CD4-positive, CD25-positive, alpha-beta regulatory T cell (primary cell): ENCODE data around the gene APOL3. TPM values are rescaled to one million over a fixed set of nuclear protein-coding genes. Genes with fewer than 3 reads are reported as not detected.
"Not testable (repeated sequence)": the region's sequence is repeated elsewhere in the genome, so short reads cannot be mapped to it uniquely, and the experiment has no call there.

Source experiments
- ATAC-seq, 2 donors: fragments of 150-1000 bp; cut with Tn5 transposase; one replicate each; pipeline ENCODE4 v1.10.0; 2021; ENCODE audit warnings: low read depth in 2 of 2, moderate number of reproducible peaks in 2 of 2, moderate library complexity in 1 of 2
- DNase-seq, 3 donors: peaks; one replicate each; pipeline versions ENCODE4 v3.0.0 to v3.0.0-alpha.2; 2012 to 2022; ENCODE audit warnings: mixed read lengths in 1 of 3
- H3K27ac ChIP-seq: one replicate; pipeline ENCODE4 v1.7.0; 2013; ENCODE audit warnings: mild to moderate bottlenecking, low read length; ENCODE audit not compliant: insufficient read depth, poor library complexity, severe bottlenecking
- H3K27me3 ChIP-seq: one replicate; pipeline ENCODE4 v1.7.0; 2013; ENCODE audit warnings: low read length; ENCODE audit not compliant: control insufficient read depth, insufficient read depth
- H3K36me3 ChIP-seq: one replicate; pipeline ENCODE4 v1.7.0; 2013; ENCODE audit warnings: mild to moderate bottlenecking, low read length, moderate library complexity; ENCODE audit not compliant: control insufficient read depth, insufficient read depth
- H3K4me1 ChIP-seq: 2 replicates; pipeline ENCODE4 v1.7.0; 2013; ENCODE audit warnings: mild to moderate bottlenecking, low read length; ENCODE audit not compliant: insufficient read depth, control insufficient read depth, poor library complexity, severe bottlenecking
- H3K4me3 ChIP-seq: one replicate; pipeline ENCODE4 v1.7.0; 2013; ENCODE audit warnings: low read depth, mild to moderate bottlenecking, low read length, moderate library complexity
- H3K9me3 ChIP-seq, 2 experiments: 1 replicate in 1 of 2; 2 replicates in 1 of 2; pipeline ENCODE4 v1.7.0; 2013; ENCODE audit warnings: low read length in 2 of 2, mild to moderate bottlenecking in 1 of 2, moderate library complexity in 1 of 2; ENCODE audit not compliant: control insufficient read depth in 2 of 2
- H3K27ac Mint-ChIP-seq, 3 donors: one replicate each; pipeline ENCODE4 v1.8.0; 2020 to 2022; ENCODE audit warnings: mild to moderate bottlenecking in 3 of 3, mixed read lengths in 3 of 3, moderate library complexity in 2 of 3
- H3K27me3 Mint-ChIP-seq: one replicate; pipeline ENCODE4 v1.8.0; 2022; ENCODE audit warnings: mild to moderate bottlenecking, mixed read lengths
- H3K36me3 Mint-ChIP-seq: one replicate; pipeline ENCODE4 v1.8.0; 2020; ENCODE audit warnings: mixed read lengths
- H3K4me1 Mint-ChIP-seq, 4 donors: one replicate each; pipeline ENCODE4 v1.8.0; 2020 to 2022; ENCODE audit warnings: mixed read lengths in 4 of 4, mild to moderate bottlenecking in 1 of 4
- H3K4me3 Mint-ChIP-seq, 4 donors: one replicate each; pipeline ENCODE4 v1.8.0; 2020 to 2022; ENCODE audit warnings: mild to moderate bottlenecking in 4 of 4, mixed read lengths in 4 of 4, moderate library complexity in 3 of 4
- H3K9me3 Mint-ChIP-seq, 7 donors: one replicate each; pipeline ENCODE4 v1.8.0; 2020 to 2022; ENCODE audit warnings: mixed read lengths in 7 of 7, mild to moderate bottlenecking in 3 of 7, moderate library complexity in 2 of 7
- polyA plus RNA-seq, 4 donors: library from polyadenylated mRNA; unstranded; fragments of 300-500 nt; fragmentation: Illumina TruSeq; gene quantifications; one replicate each; pipeline ENCODE4 v1.2.3, GENCODE V29; 2021
- total RNA-seq: library from RNA; stranded (reverse); gene quantifications from one replicate; pipeline ENCODE4 v1.2.3, GENCODE V29; 2022

APOL3 gene
- total and polyA plus RNA-seq, 5 donors from 2014 or later, result 62.5 to 177 (median 69.0) TPM

- ATAC-seq (no peak), DNase-seq (no peak)
- no peaks in the 10 kb centered on the region for H3K9me3 ChIP-seq
- H3K4me1 ChIP-seq, result no peaks in the 10 kb centered on the region
- Mint-ChIP-seq H3K9me3 (peaks cover 0 to 3% (median 0%) of the 10 kb centered on the region in 7 donors), H3K36me3 (no peaks in the 10 kb centered on the region), H3K4me3 (no peak overlapping the region), H3K27ac (no peak overlapping the region), H3K27me3 (peaks cover 18% of the 10 kb centered on the region), H3K4me1 (no peaks in the 10 kb centered on the region)
- no peak overlapping the region for H3K4me3 ChIP-seq
- no peaks in the 10 kb centered on the region for H3K36me3 ChIP-seq
- no peak overlapping the region for H3K27ac ChIP-seq
- peaks cover 5% of the 10 kb centered on the region for H3K27me3 ChIP-seq
These were observed 62.7 kb downstream of the APOL3 start for GRCh38 chr22:36097880-36098279.

GRCh38 chr22:36090772-36091171 lies 69.8 kb downstream of the APOL3 start:
- not testable (repeated sequence) for H3K27me3 Mint-ChIP-seq, H3K4me3 Mint-ChIP-seq, ATAC-seq, H3K9me3 ChIP-seq, DNase-seq, H3K36me3 ChIP-seq, H3K27ac Mint-ChIP-seq, H3K4me3 ChIP-seq, H3K4me1 ChIP-seq, H3K4me1 Mint-ChIP-seq, H3K27ac ChIP-seq, H3K27me3 ChIP-seq, H3K36me3 Mint-ChIP-seq, H3K9me3 Mint-ChIP-seq

Other genes starting within 250 kb of the APOL3 start
- 0.52 TPM for gene RBFOX2, start 131.9 kb downstream of the APOL3 start, total RNA-seq
- under 1 TPM in 1 of 4 donors, not detected in 3; 0.25 TPM for gene RBFOX2, start 131.9 kb downstream of the APOL3 start, polyA plus RNA-seq
- not detected for gene APOL4, start 41.1 kb upstream of the APOL3 start, total RNA-seq
- gene APOL4, start 41.1 kb upstream of the APOL3 start, polyA plus RNA-seq, result not detected
- gene APOL2, start 78.8 kb upstream of the APOL3 start, total RNA-seq, result 69.7 TPM
- 10 to 100 TPM; 18.8 to 28.6 (median 22.0) TPM for gene APOL2, start 78.8 kb upstream of the APOL3 start, polyA plus RNA-seq
- 16.8 TPM for gene APOL1, start 92.4 kb upstream of the APOL3 start, total RNA-seq
- gene APOL1, start 92.4 kb upstream of the APOL3 start, polyA plus RNA-seq, result 1 to 10 TPM; 6.3 to 8.4 (median 7.2) TPM
- 1,341 TPM for gene MYH9, start 227.2 kb upstream of the APOL3 start, total RNA-seq
- gene MYH9, start 227.2 kb upstream of the APOL3 start, polyA plus RNA-seq, result 10 to 100 TPM; 80.0 to 98.9 (median 93.4) TPM